ENCODE measurements around the gene KIFC1. TPM values are rescaled to one million over a fixed set of nuclear protein-coding genes. Genes with fewer than 3 reads are reported as not detected.
A peak's percentile ranks its signal among the peaks of the same experiment; 100 is the strongest.

KIFC1 gene
- total and polyA plus RNA-seq, 9 of the 15 experiments (the other 6 are each of a cell fraction or from before 2014, with no cell fraction given), result 1.3 to 95.2 (median 76.9) TPM

GRCh38 chr6:33380272-33380981 is 11.2 kb upstream of the KIFC1 start:
- Histone ChIP-seq H3K9me3 (replicated peaks; ENCODE audit: control insufficient read depth, insufficient read depth, low read depth, low read length) (no peaks in the 10 kb centered on the region), H3K27me3 (ENCODE audit: control insufficient read depth in 2 of 2, insufficient read depth in 2 of 2, low read length in 2 of 2) (no peaks in the 10 kb centered on the region), H2AFZ (ENCODE audit: low read depth, low read length) (peak overlapping the region; percentile 15), H3K9ac (ENCODE audit: insufficient read depth in 1 of 2, low read depth in 2 of 2, low read length in 2 of 2) (peak overlapping the region in 1 of 2 experiments; percentile 13; a peak in 1 of 4 replicates), H3K4me2 (ENCODE audit: insufficient read depth, low read length) (peak overlapping the region; percentile 48), H4K20me1 (replicated peaks; ENCODE audit: control insufficient read depth, insufficient read depth, low read length) (no peaks in the 10 kb centered on the region), H3K27ac (ENCODE audit: extremely low read depth, low read depth, low read length) (peak overlapping the region; percentile 30; the same call in 1 of the 3 replicates), H3K4me1 (replicated peaks in 1 of 2; ENCODE audit: control insufficient read depth in 2 of 2, insufficient read depth in 2 of 2, low read length in 2 of 2) (peaks cover 44 to 45% of the 10 kb centered on the region in 2 experiments), H3K36me3 (ENCODE audit: control insufficient read depth, insufficient read depth, low read length) (no peaks in the 10 kb centered on the region), H3K4me3 (no peak overlapping the region), H3K9me1 (ENCODE audit: control insufficient read depth, insufficient read depth, low read length) (no peaks in the 10 kb centered on the region), H3K79me2 (ENCODE audit: control insufficient read depth, insufficient read depth, low read length) (no peaks in the 10 kb centered on the region)
- no TSS peak for BruUV-seq (replicated peaks)
- FAIRE-seq (peak; percentile 74), DNase-seq (ENCODE audit: extremely low read depth in 1 of 4, low spot score in 3 of 4) (peak in 3 of 4 experiments; percentile 48 to 79 (median 51)), ATAC-seq (peak; percentile 59)
- in situ Hi-C loops (cut with MboI), result no loop called here
- POLR2A ChIA-PET, result interaction anchor here (0.6 to 1.6 kb wide), 2 partner anchors 10 to 60 kb away, joined by 4 to 7 read pairs; no protein-coding TSS in a partner anchor
- WGBS (ENCODE audit: insufficient coverage, low coverage, missing lambda C conversion rate), result 20% methylated on average over 2 of the region's 2 CpGs
- CTCF ChIA-PET (ENCODE audit: low intra/inter-chr PET ratio), result no interaction called here
- intact Hi-C loops (cut with micrococcal nuclease), result no loop called here
- TF ChIP-seq RAD21 (CRISPR knock-in tag; conservative IDR thresholded peaks at IDR 0.05 in 1 of 2, IDR thresholded peaks at IDR 0.05 in 1 of 2) (0 out of 4 replicates have a peak, but pooled peaks of 1 of the 2 experiments have one; percentile 3), RCOR1 (IDR thresholded peaks at IDR 0.05; ENCODE audit: borderline replicate concordance in 1 of 2, low read depth in 2 of 2, low read length in 2 of 2) (peak in 1 of 2 experiments; percentile 32; a peak in 1 of 4 replicates), CBX1 (IDR thresholded peaks at IDR 0.05; ENCODE audit: low read depth) (no peak), AFF1 (IDR thresholded peaks at IDR 0.05; ENCODE audit: low read depth in 1 of 2, partially characterized antibody in 2 of 2) (peak in 1 of 2 experiments; percentile 82), HMG20A (CRISPR knock-in tag; conservative IDR thresholded peaks at IDR 0.05) (peak; percentile 57; the same call in 1 of the 2 replicates), NBN (IDR thresholded peaks at IDR 0.05; ENCODE audit: low read depth) (peak; percentile 68; the same call in 1 of the 2 replicates), NFIC (IDR thresholded peaks at IDR 0.05) (0 out of 2 replicates have a peak, but pooled peaks have one; percentile 21), TOE1 (IDR thresholded peaks at IDR 0.05; ENCODE audit: borderline replicate concordance) (peak; percentile 68), TOE1 (CRISPR knock-in tag; IDR thresholded peaks at IDR 0.05; ENCODE audit: borderline replicate concordance, low read depth) (no peak)
- TF ChIP-seq, protein P1, sequence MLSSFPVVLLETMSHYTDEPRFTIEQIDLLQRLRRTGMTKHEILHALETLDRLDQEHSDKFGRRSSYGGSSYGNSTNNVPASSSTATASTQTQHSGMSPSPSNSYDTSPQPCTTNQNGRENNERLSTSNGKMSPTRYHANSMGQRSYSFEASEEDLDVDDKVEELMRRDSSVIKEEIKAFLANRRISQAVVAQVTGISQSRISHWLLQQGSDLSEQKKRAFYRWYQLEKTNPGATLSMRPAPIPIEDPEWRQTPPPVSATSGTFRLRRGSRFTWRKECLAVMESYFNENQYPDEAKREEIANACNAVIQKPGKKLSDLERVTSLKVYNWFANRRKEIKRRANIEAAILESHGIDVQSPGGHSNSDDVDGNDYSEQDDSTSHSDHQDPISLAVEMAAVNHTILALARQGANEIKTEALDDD (IDR thresholded peaks at IDR 0.05), result peak; percentile 67; the same call in 1 of the 2 replicates
